ENCODE data around the gene MAPT.

DNA sequence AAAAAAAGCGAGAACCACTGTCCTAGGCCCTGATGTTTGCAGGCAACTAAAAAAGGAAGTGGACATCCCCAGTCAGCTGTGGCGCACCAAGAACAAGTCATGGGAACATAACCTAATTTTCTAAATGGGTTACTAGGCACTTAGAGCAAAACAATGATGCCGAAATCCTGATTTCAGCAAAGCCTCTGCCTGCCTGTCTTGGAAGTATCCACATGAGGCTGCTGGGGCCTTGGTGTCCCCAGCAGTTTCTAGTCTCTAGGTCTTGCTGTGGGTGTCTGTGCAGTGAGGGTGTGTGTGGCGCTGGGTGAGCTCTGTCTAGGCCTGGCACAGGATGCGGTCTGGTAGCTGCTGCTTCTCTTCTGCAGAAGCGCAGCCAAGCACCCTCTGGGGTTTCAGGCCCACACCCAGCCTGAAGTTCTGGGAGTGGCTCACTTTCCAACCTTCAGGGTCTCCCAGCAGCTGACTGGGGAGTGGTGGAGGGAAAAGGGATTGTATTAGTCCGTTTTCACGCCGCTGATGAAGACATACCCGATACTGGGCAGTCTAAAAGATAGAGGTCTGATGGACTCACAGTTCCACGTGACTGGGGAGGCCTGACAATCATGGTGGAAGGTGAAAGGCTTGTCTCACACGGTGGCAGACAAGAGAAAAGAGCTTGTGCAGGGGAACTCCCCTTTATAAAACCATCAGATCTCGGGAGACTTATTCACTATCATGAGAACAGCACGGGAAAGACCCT lies 125.8 kb downstream of the MAPT start:
- TF ChIP-seq, protein P1, sequence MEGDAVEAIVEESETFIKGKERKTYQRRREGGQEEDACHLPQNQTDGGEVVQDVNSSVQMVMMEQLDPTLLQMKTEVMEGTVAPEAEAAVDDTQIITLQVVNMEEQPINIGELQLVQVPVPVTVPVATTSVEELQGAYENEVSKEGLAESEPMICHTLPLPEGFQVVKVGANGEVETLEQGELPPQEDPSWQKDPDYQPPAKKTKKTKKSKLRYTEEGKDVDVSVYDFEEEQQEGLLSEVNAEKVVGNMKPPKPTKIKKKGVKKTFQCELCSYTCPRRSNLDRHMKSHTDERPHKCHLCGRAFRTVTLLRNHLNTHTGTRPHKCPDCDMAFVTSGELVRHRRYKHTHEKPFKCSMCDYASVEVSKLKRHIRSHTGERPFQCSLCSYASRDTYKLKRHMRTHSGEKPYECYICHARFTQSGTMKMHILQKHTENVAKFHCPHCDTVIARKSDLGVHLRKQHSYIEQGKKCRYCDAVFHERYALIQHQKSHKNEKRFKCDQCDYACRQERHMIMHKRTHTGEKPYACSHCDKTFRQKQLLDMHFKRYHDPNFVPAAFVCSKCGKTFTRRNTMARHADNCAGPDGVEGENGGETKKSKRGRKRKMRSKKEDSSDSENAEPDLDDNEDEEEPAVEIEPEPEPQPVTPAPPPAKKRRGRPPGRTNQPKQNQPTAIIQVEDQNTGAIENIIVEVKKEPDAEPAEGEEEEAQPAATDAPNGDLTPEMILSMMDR (IDR thresholded peaks at IDR 0.05; ENCODE audit: poor library complexity): no peak
- TF ChIP-seq EZH2phosphoT487 (IDR thresholded peaks at IDR 0.05; ENCODE audit: low read depth, severe bottlenecking, unreplicated experiment) (no peak), EZH2 (IDR thresholded peaks at IDR 0.05; ENCODE audit: borderline replicate concordance) (no peak)
